Measurements from ENCODE around the gene CAMK2G. TPM values are rescaled to one million over a fixed set of nuclear protein-coding genes. Genes with fewer than 3 reads are reported as not detected.

Gene CAMK2G
- total RNA-seq, 1 experiment from 2014 or later: 179 TPM

- DNase-seq (peak; percentile 100), ATAC-seq (peak; percentile 96)
- Histone ChIP-seq H2AFZ (ENCODE audit: low read length) (no peak overlapping the region), H3K9me3 (ENCODE audit: low read length) (no peaks in the 10 kb centered on the region), H3K4me2 (ENCODE audit: low read length) (no peak overlapping the region), H3K4me1 (ENCODE audit: insufficient read depth, low read length) (no peaks in the 10 kb centered on the region), H3K9ac (ENCODE audit: low read length) (no peak overlapping the region), H3F3A (ENCODE audit: low read length, unreplicated experiment) (peaks cover 5% of the 10 kb centered on the region), H3K27me3 (ENCODE audit: low read length) (no peaks in the 10 kb centered on the region), H3K27ac (ENCODE audit: low read length) (no peak overlapping the region), H3K9me2 (replicated peaks; ENCODE audit: low read length) (no peaks in the 10 kb centered on the region), H3K4me3 (ENCODE audit: low read length) (no peak overlapping the region), H4K20me1 (ENCODE audit: low read length) (peaks cover 9% of the 10 kb centered on the region), H3K79me2 (ENCODE audit: low read length) (peaks cover 3% of the 10 kb centered on the region; the same call in 1 of the 2 replicates), H3K36me3 (ENCODE audit: low read depth, low read length) (peaks cover 79% of the 10 kb centered on the region)
- peak; percentile 100 for TF ChIP-seq CTCF (conservative IDR thresholded peaks at IDR 0.05; ENCODE audit: low read depth, low read length)
- TF ChIP-seq EZH2phosphoT487 (IDR thresholded peaks at IDR 0.05; ENCODE audit: borderline replicate concordance, low read length): no peak
- intact Hi-C loops (cut with micrococcal nuclease): loop anchor here (1.0 to 5.0 kb wide), 7 partner anchors 30 to 383 kb away; no protein-coding TSS in a partner anchor
- ChIA-PET POLR2A (ENCODE audit: unreplicated experiment) (no interaction called here), CTCF (interaction anchor here (0.6 to 1.4 kb wide), 5 partner anchors 15 to 298 kb away, joined by 3 to 19 read pairs (median 5); no protein-coding TSS in a partner anchor)
- no TSS peak for BruUV-seq (replicated peaks)
Measured at GRCh38 chr10:73848821-73849489, 25.4 kb downstream of the CAMK2G start.

- TF ChIP-seq CTCF (conservative IDR thresholded peaks at IDR 0.05; ENCODE audit: low read depth, low read length): no peak
- TF ChIP-seq EZH2 (IDR thresholded peaks at IDR 0.05; ENCODE audit: low read length, unreplicated experiment): no peak
- TF ChIP-seq EZH2phosphoT487 (IDR thresholded peaks at IDR 0.05; ENCODE audit: borderline replicate concordance, low read length): no peak
- no peak overlapping the region for H2AFZ ChIP-seq (ENCODE audit: low read length)
- H3F3A ChIP-seq (ENCODE audit: low read length, unreplicated experiment): peaks cover 5% of the 10 kb centered on the region
- ChIA-PET CTCF (interaction anchor here (1.0 to 1.3 kb wide), 2 partner anchors 33 to 93 kb away, joined by 3 to 4 read pairs; no protein-coding TSS in a partner anchor), POLR2A (ENCODE audit: unreplicated experiment) (no interaction called here)
- no peak overlapping the region for H3K4me3 ChIP-seq (ENCODE audit: low read length)
- intact Hi-C loops (cut with micrococcal nuclease): loop anchor here (5.0 kb wide), 3 partner anchors 110 to 385 kb away; no protein-coding TSS in a partner anchor
- no peaks in the 10 kb centered on the region for H3K79me2 ChIP-seq (ENCODE audit: low read length)
- peaks cover 9% of the 10 kb centered on the region for H3K4me1 ChIP-seq (ENCODE audit: insufficient read depth, low read length)
- H3K27me3 ChIP-seq (ENCODE audit: low read length): no peaks in the 10 kb centered on the region
- H3K4me2 ChIP-seq (ENCODE audit: low read length): no peak overlapping the region
- no peaks in the 10 kb centered on the region for H3K9me2 ChIP-seq (replicated peaks; ENCODE audit: low read length)
- H3K9me3 ChIP-seq (ENCODE audit: low read length): no peaks in the 10 kb centered on the region
- H3K36me3 ChIP-seq (ENCODE audit: low read depth, low read length): peaks cover 79% of the 10 kb centered on the region
- H3K9ac ChIP-seq (ENCODE audit: low read length): no peak overlapping the region
- DNase-seq (no peak), ATAC-seq (no peak)
- peaks cover 5% of the 10 kb centered on the region; the same call in 1 of the 2 replicates for H4K20me1 ChIP-seq (ENCODE audit: low read length)
- H3K27ac ChIP-seq (ENCODE audit: low read length): no peak overlapping the region
- no TSS peak for BruUV-seq (replicated peaks)
Measured at GRCh38 chr10:73847031-73847430, 27.3 kb downstream of the CAMK2G start.

- Histone ChIP-seq H2AFZ (ENCODE audit: low read length) (no peak overlapping the region), H3K4me2 (ENCODE audit: low read length) (no peak overlapping the region), H3F3A (ENCODE audit: low read length, unreplicated experiment) (no peaks in the 10 kb centered on the region), H3K36me3 (ENCODE audit: low read depth, low read length) (peaks cover 88% of the 10 kb centered on the region), H3K79me2 (ENCODE audit: low read length) (no peaks in the 10 kb centered on the region), H3K9me3 (ENCODE audit: low read length) (no peaks in the 10 kb centered on the region), H4K20me1 (ENCODE audit: low read length) (no peaks in the 10 kb centered on the region), H3K27me3 (ENCODE audit: low read length) (no peaks in the 10 kb centered on the region), H3K9ac (ENCODE audit: low read length) (no peak overlapping the region), H3K27ac (ENCODE audit: low read length) (no peak overlapping the region), H3K9me2 (replicated peaks; ENCODE audit: low read length) (no peaks in the 10 kb centered on the region), H3K4me1 (ENCODE audit: insufficient read depth, low read length) (peaks cover 20% of the 10 kb centered on the region), H3K4me3 (ENCODE audit: low read length) (no peak overlapping the region)
- DNase-seq (peak; percentile 80), ATAC-seq (peak; percentile 77)
- ChIA-PET POLR2A (ENCODE audit: unreplicated experiment) (no interaction called here), CTCF (interaction anchor here (0.6 kb wide), 1 partner anchor 37 kb away, joined by 3 read pairs; no protein-coding TSS in a partner anchor)
- no TSS peak for BruUV-seq (replicated peaks)
- intact Hi-C loops (cut with micrococcal nuclease): no loop called here
- TF ChIP-seq EZH2 (IDR thresholded peaks at IDR 0.05; ENCODE audit: low read length, unreplicated experiment): no peak
- no peak for TF ChIP-seq CTCF (conservative IDR thresholded peaks at IDR 0.05; ENCODE audit: low read depth, low read length)
- no peak for TF ChIP-seq EZH2phosphoT487 (IDR thresholded peaks at IDR 0.05; ENCODE audit: borderline replicate concordance, low read length)
Measured at GRCh38 chr10:73843261-73843660, 31.1 kb downstream of the CAMK2G start.
